H9 (cell line): ENCODE results near the gene TRRAP. TPM values are rescaled to one million over a fixed set of nuclear protein-coding genes. Genes with fewer than 3 reads are reported as not detected.

ENCODE experiments used
- DNase-seq: peaks from one replicate; pipeline ENCODE4 v3.0.0-alpha.2; 2017
- H2AFZ ChIP-seq: one replicate; pipeline ENCODE4 v1.6.1; 2013; ENCODE audit warnings: mild to moderate bottlenecking, low read length, control low read depth, moderate library complexity
- H2AK5ac ChIP-seq: 2 replicates; pipeline ENCODE4 v1.6.1; 2013; ENCODE audit warnings: low read length, control low read depth, mixed read lengths; ENCODE audit not compliant: insufficient read length
- H2BK120ac ChIP-seq: one replicate; pipeline ENCODE4 v1.6.1; 2013; ENCODE audit warnings: low read depth, mild to moderate bottlenecking, low read length, control low read depth, inconsistent platforms; ENCODE audit not compliant: poor library complexity, severe bottlenecking
- H2BK12ac ChIP-seq: 2 replicates; pipeline ENCODE4 v1.6.1; 2013; ENCODE audit warnings: low read length, control low read depth, mixed read lengths, low read depth; ENCODE audit not compliant: insufficient read length
- H2BK15ac ChIP-seq: 2 replicates; pipeline ENCODE4 v1.6.1; 2013; ENCODE audit warnings: low read depth, low read length, control low read depth
- H2BK20ac ChIP-seq: one replicate; pipeline ENCODE4 v1.6.1; 2013; ENCODE audit warnings: low read depth, mild to moderate bottlenecking, low read length, control low read depth, inconsistent platforms; ENCODE audit not compliant: poor library complexity, severe bottlenecking
- H2BK5ac ChIP-seq: 2 replicates; pipeline ENCODE4 v1.6.1; 2013; ENCODE audit warnings: low read length, control low read depth, mixed read lengths; ENCODE audit not compliant: insufficient read length
- H3K14ac ChIP-seq: 2 replicates; pipeline ENCODE4 v1.6.1; 2013; ENCODE audit warnings: low read length, control low read depth; ENCODE audit not compliant: insufficient read depth
- H3K18ac ChIP-seq: 2 replicates; pipeline ENCODE4 v1.6.1; 2013; ENCODE audit warnings: low read depth, mild to moderate bottlenecking, mixed read lengths, low read length, control low read depth; ENCODE audit not compliant: insufficient read length
- H3K23ac ChIP-seq: 2 replicates; pipeline ENCODE4 v1.6.1; 2013; ENCODE audit warnings: low read length, control low read depth, mixed read lengths, low read depth; ENCODE audit not compliant: insufficient read length
- H3K23me2 ChIP-seq: 2 replicates; pipeline ENCODE4 v1.6.1; 2013; ENCODE audit warnings: low read depth, mild to moderate bottlenecking, mixed read lengths, low read length, control low read depth; ENCODE audit not compliant: insufficient read length, poor library complexity, severe bottlenecking
- H3K27ac ChIP-seq: 2 replicates; pipeline ENCODE4 v1.5.1; 2013; ENCODE audit warnings: low read length, control low read depth, mixed read lengths, low read depth; ENCODE audit not compliant: insufficient read length
- H3K27me3 ChIP-seq: 2 replicates; pipeline ENCODE4 v1.6.1; 2013; ENCODE audit warnings: low read length, control low read depth, inconsistent platforms; ENCODE audit not compliant: insufficient read depth
- H3K4ac ChIP-seq: 2 replicates; pipeline ENCODE4 v1.6.1; 2013; ENCODE audit warnings: low read depth, mild to moderate bottlenecking, control low read depth, inconsistent platforms, low read length, moderate library complexity
- H3K4me1 ChIP-seq: 2 replicates; pipeline ENCODE4 v1.6.1; 2013; ENCODE audit warnings: low read length, control low read depth, inconsistent platforms; ENCODE audit not compliant: insufficient read depth
- H3K4me2 ChIP-seq: 2 replicates; pipeline ENCODE4 v1.6.1; 2013; ENCODE audit warnings: low read length, control low read depth, mixed read lengths; ENCODE audit not compliant: insufficient read length, insufficient read depth
- H3K56ac ChIP-seq: 2 replicates; pipeline ENCODE4 v1.6.1; 2013; ENCODE audit warnings: low read depth, mild to moderate bottlenecking, mixed read lengths, low read length, control low read depth; ENCODE audit not compliant: insufficient read length
- H3K79me1 ChIP-seq: 2 replicates; pipeline ENCODE4 v1.6.1; 2013; ENCODE audit warnings: low read depth, mild to moderate bottlenecking, moderate library complexity, low read length, control low read depth, inconsistent platforms; ENCODE audit not compliant: insufficient read depth, poor library complexity, severe bottlenecking
- H3K79me2 ChIP-seq: 2 replicates; pipeline ENCODE4 v1.6.1; 2013; ENCODE audit warnings: low read length, control low read depth, inconsistent platforms; ENCODE audit not compliant: insufficient read depth
- H3K9ac ChIP-seq: 2 replicates; pipeline ENCODE4 v1.6.1; 2013; ENCODE audit warnings: low read length, control low read depth, mixed read lengths; ENCODE audit not compliant: insufficient read length; ENCODE audit errors: extremely low read depth
- H3K9me3 ChIP-seq: one replicate; pipeline ENCODE4 v1.6.1; 2013; ENCODE audit warnings: low read depth, low read length, inconsistent platforms; ENCODE audit not compliant: control insufficient read depth
- H3T11ph ChIP-seq: one replicate; pipeline ENCODE4 v1.6.1; 2013; ENCODE audit warnings: mild to moderate bottlenecking, low read length, control low read depth, inconsistent platforms
- H4K20me1 ChIP-seq: one replicate; pipeline ENCODE4 v1.6.1; 2013; ENCODE audit not compliant: control insufficient read depth, insufficient read length, insufficient read depth
- H4K5ac ChIP-seq: 2 replicates; pipeline ENCODE4 v1.6.1; 2013; ENCODE audit warnings: low read depth, mild to moderate bottlenecking, mixed read lengths, low read length, control low read depth; ENCODE audit not compliant: insufficient read length
- H4K8ac ChIP-seq: replicated peaks from 2 replicates; pipeline ENCODE4 v1.6.1; 2013; ENCODE audit warnings: low read length, control low read depth, mixed read lengths, low read depth; ENCODE audit not compliant: insufficient read length
- H4K91ac ChIP-seq: 2 replicates; pipeline ENCODE4 v1.6.1; 2013; ENCODE audit warnings: low read depth, mild to moderate bottlenecking, moderate library complexity, mixed read lengths, low read length, control low read depth; ENCODE audit not compliant: insufficient read length
- H3K27ac Mint-ChIP-seq, 3 experiments: 2 replicates in 2 of 3; 3 replicates in 1 of 3; pipeline ENCODE4 v1.8.0; 2020 to 2021; ENCODE audit warnings: mixed read lengths in 3 of 3, mild to moderate bottlenecking in 1 of 3, moderate library complexity in 1 of 3
- H3K27me3 Mint-ChIP-seq: 2 replicates; pipeline ENCODE4 v1.8.0; 2021; ENCODE audit warnings: low read depth, mild to moderate bottlenecking, moderate library complexity, mixed read lengths
- H3K36me3 Mint-ChIP-seq, 3 experiments: 2 replicates in 2 of 3; 3 replicates in 1 of 3; pipeline ENCODE4 v1.8.0; 2020 to 2021; ENCODE audit warnings: low read depth in 3 of 3, mixed read lengths in 3 of 3; ENCODE audit not compliant: insufficient read depth in 1 of 3
- H3K4me1 Mint-ChIP-seq, 2 experiments: 2 replicates each; pipeline ENCODE4 v1.8.0; 2020; ENCODE audit warnings: mixed read lengths in 2 of 2
- H3K4me3 Mint-ChIP-seq, 2 experiments: 2 replicates in 1 of 2; 3 replicates in 1 of 2; pipeline ENCODE4 v1.8.0; 2020 to 2021; ENCODE audit warnings: mild to moderate bottlenecking in 2 of 2, mixed read lengths in 2 of 2, moderate library complexity in 1 of 2
- H3K9me3 Mint-ChIP-seq, 2 experiments: 2 replicates in 1 of 2; 3 replicates in 1 of 2; pipeline ENCODE4 v1.8.0; 2020; ENCODE audit warnings: mild to moderate bottlenecking in 2 of 2, mixed read lengths in 2 of 2, moderate library complexity in 1 of 2
- WGBS: extraction: QIAGEN DNeasy Blood & Tissue Kit; methylation state at CpG from one replicate; pipeline ENCODE4 v1.1.7; 2013; ENCODE audit warnings: missing lambda C conversion rate, low lambda C conversion rate, mixed read lengths; ENCODE audit not compliant: insufficient read length; ENCODE audit errors: extremely low coverage; 5-methylcytosine and 5-hydroxymethylcytosine counted together
- total RNA-seq: library from RNA; stranded (reverse); gene quantifications from 2 replicates; pipeline ENCODE4 v1.2.1, GENCODE V29; 2021
- TF ChIP-seq, protein P1 (sequence below): fragments of 200-600 bp; sonication (generic); conservative IDR thresholded peaks from 3 replicates; pipeline ENCODE4 v1.8.0; 2021; ENCODE audit warnings: antibody characterized with exemption, mild to moderate bottlenecking

Gene TRRAP
- total RNA-seq, 1 experiment from 2014 or later: 58.6 TPM

DNA sequence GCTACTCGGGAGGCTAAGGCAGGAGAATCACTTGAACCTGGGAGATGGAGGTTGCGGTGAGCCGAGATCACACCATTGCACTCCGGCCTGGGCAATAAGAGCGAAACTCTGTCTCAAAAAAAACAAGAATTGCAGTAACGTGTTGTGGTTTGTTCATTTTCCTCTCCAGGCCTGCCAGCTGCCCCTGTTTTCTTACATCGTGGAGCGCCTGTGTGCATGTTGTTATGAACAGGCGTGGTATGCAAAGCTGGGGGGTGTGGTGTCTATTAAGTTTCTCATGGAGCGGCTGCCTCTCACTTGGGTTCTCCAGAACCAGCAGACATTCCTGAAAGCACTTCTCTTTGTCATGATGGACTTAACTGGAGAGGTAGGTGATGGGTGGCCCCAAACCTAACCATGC lies 52.1 kb downstream of the TRRAP start:
- H3K4me3 Mint-ChIP-seq: no peak overlapping the region
- H3K27ac Mint-ChIP-seq: no peak overlapping the region

More for the DNA sequence above, 52.1 kb downstream of the TRRAP start:
- no peak overlapping the region for H3T11ph ChIP-seq
- no peaks in the 10 kb centered on the region for H3K79me2 ChIP-seq
- H3K27me3 ChIP-seq: no peaks in the 10 kb centered on the region
- Mint-ChIP-seq H3K4me1 (no peaks in the 10 kb centered on the region), H3K27me3 (no peaks in the 10 kb centered on the region), H3K9me3 (no peaks in the 10 kb centered on the region; a peak in 1 of 5 replicates), H3K36me3 (peaks cover 49 to 87% (median 85%) of the 10 kb centered on the region in 3 experiments)
- H2AFZ ChIP-seq: no peak overlapping the region
- H2BK5ac ChIP-seq: no peak overlapping the region
- H2BK12ac ChIP-seq: no peak overlapping the region
- TF ChIP-seq, protein P1, sequence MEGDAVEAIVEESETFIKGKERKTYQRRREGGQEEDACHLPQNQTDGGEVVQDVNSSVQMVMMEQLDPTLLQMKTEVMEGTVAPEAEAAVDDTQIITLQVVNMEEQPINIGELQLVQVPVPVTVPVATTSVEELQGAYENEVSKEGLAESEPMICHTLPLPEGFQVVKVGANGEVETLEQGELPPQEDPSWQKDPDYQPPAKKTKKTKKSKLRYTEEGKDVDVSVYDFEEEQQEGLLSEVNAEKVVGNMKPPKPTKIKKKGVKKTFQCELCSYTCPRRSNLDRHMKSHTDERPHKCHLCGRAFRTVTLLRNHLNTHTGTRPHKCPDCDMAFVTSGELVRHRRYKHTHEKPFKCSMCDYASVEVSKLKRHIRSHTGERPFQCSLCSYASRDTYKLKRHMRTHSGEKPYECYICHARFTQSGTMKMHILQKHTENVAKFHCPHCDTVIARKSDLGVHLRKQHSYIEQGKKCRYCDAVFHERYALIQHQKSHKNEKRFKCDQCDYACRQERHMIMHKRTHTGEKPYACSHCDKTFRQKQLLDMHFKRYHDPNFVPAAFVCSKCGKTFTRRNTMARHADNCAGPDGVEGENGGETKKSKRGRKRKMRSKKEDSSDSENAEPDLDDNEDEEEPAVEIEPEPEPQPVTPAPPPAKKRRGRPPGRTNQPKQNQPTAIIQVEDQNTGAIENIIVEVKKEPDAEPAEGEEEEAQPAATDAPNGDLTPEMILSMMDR: no peak
- no peaks in the 10 kb centered on the region for H3K23me2 ChIP-seq
- no peak overlapping the region for H3K4ac ChIP-seq
- WGBS: no CpG with 5 or more reads among the region's 10 CpGs
- DNase-seq: no peak
- no peaks in the 10 kb centered on the region for H4K20me1 ChIP-seq
- H4K91ac ChIP-seq: no peak overlapping the region
- no peak overlapping the region for H3K56ac ChIP-seq
- no peak overlapping the region for H2BK120ac ChIP-seq
- H4K8ac ChIP-seq: no peak overlapping the region
- no peak overlapping the region for H2AK5ac ChIP-seq
- H3K9ac ChIP-seq: no peak overlapping the region
- no peaks in the 10 kb centered on the region for H3K79me1 ChIP-seq
- no peak overlapping the region for H3K27ac ChIP-seq
- no peaks in the 10 kb centered on the region for H3K4me1 ChIP-seq
- H2BK15ac ChIP-seq: no peak overlapping the region
- H3K18ac ChIP-seq: no peak overlapping the region
- H4K5ac ChIP-seq: no peak overlapping the region
- no peak overlapping the region for H3K23ac ChIP-seq
- H3K9me3 ChIP-seq: no peaks in the 10 kb centered on the region
- H3K4me2 ChIP-seq: no peak overlapping the region
- no peak overlapping the region for H2BK20ac ChIP-seq
- no peak overlapping the region for H3K14ac ChIP-seq
